Upper lobe of left lung (tissue), 6 donors: Measurements from ENCODE around the gene CCP110. TPM values are rescaled to one million over a fixed set of nuclear protein-coding genes. Genes with fewer than 3 reads are reported as not detected.

Source experiments
- ATAC-seq, 2 donors: fragments of 200-7000 bp; cut with Tn5 transposase; one replicate each; pipeline ENCODE4 v1.9.1; 2022; ENCODE audit warnings: mild to moderate bottlenecking in 2 of 2, moderate library complexity in 2 of 2; ENCODE audit not compliant: low FRiP score in 2 of 2
- DNase-seq, 2 donors: peaks; one replicate each; pipeline ENCODE4 v3.0.0-alpha.2; 2019 to 2020
- H3K27ac ChIP-seq, 4 donors: fragments of 200-600 bp; sonication (generic); one replicate each; pipeline ENCODE4 v1.5.1; 2016 to 2019
- H3K27me3 ChIP-seq, 4 donors: fragments of 200-600 bp; sonication (generic); one replicate each; pipeline ENCODE4 v1.5.1; 2017 to 2019
- H3K36me3 ChIP-seq, 4 donors: fragments of 200-600 bp; sonication (generic); one replicate each; pipeline ENCODE4 v1.5.1; 2016 to 2019
- H3K4me1 ChIP-seq, 4 donors: fragments of 200-600 bp; sonication (generic); one replicate each; pipeline ENCODE4 v1.5.1; 2018 to 2019
- H3K4me3 ChIP-seq, 4 donors: fragments of 200-600 bp; sonication (generic); one replicate each; pipeline ENCODE4 v1.5.1; 2017 to 2019; ENCODE audit warnings: mild to moderate bottlenecking in 2 of 4, moderate library complexity in 1 of 4
- H3K9me3 ChIP-seq, 4 donors: fragments of 200-600 bp; sonication (generic); one replicate each; pipeline ENCODE4 v1.5.1; 2018 to 2019
- CTCF ChIP-seq, 6 experiments: fragments of 450-650 bp in 4 of 6; fragments of 200-600 bp in 2 of 6; sonication (generic) in 2 of 6; IDR thresholded peaks; one replicate each; pipeline ENCODE4 v1.5.1; 2016 to 2019; ENCODE audit warnings: antibody characterized with exemption in 6 of 6
- EP300 ChIP-seq, 4 donors: sonication (generic); formaldehyde crosslinking; IDR thresholded peaks; one replicate each; pipeline ENCODE4 v1.5.1; 2017; ENCODE audit warnings: antibody characterized with exemption in 4 of 4, control low read depth in 2 of 4
- POLR2A ChIP-seq, 4 donors: fragments of 450-650 bp; IDR thresholded peaks; one replicate each; pipeline ENCODE4 v1.5.1; 2016 to 2017; ENCODE audit warnings: antibody characterized with exemption in 4 of 4, mild to moderate bottlenecking in 2 of 4
- POLR2AphosphoS5 ChIP-seq, 2 donors: sonication (generic); formaldehyde crosslinking; IDR thresholded peaks; one replicate each; pipeline ENCODE4 v1.5.1; 2017; ENCODE audit warnings: antibody characterized with exemption in 2 of 2
- WGBS, 2 donors: methylation state at CpG; one replicate each; pipeline ENCODE4 v1.1.5; 2017 to 2018; 5-methylcytosine and 5-hydroxymethylcytosine counted together
- total RNA-seq, 6 donors: library from RNA; depleted of rRNA in 4 of 6; stranded (reverse); fragments of >200 nt in 4 of 6; gene quantifications; one replicate each; pipeline versions ENCODE4 v1.1.0 to v1.2.1, GENCODE V29; 2016 to 2021
- donor health status: DM: no; HTN: no; CAD: no; lungs with moderate emphysema.
- donor health status: DM: no; HTN: yes; CAD: no; lungs with severe emphysema.

The CCP110 gene
- total RNA-seq, 6 donors from 2014 or later, result 9.1 to 55.3 (median 16.1) TPM

DNA sequence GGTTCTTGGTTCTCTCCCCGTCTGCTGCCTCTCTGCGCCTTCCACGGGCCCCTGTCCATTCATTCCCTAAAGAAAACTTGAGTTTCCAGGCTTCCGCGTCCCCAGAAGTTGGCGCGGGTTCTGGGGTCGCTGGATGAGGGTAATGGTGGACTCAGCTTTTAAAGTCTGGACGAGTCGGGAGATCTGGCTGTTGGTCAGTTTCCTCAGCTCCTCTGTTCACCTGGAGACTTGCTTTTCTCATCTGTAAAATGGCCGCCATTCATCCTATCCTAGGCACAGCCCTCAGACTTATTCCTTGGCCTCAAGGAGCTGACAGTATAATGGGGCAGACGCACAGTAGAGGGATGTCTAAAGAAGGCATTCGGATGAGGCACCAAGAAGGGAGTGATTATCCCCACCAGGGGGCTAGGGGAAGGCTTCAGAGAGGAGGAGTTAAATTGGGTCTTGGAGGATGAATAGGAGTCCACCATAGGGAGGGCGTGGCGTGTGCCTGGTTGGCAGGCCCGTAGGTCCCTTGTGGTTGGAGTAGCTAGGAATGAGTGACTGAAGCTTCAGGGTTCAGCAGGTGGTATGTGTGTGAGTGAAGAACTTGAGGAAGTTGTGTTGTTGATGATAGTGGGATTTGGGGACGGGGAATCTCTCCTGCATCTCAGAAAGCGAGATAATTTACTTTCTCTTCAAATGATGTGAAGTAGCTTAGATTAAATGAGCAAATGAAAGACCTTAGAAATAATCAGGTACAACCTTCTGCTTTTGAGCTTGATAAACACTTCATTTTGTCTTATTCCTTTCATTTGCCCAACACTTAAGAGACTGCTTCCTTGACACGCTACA, 32.4 kb downstream of the CCP110 start:
- Histone ChIP-seq H3K9me3 (no peaks in the 10 kb centered on the region), H3K4me1 (peaks cover 15 to 27% (median 17%) of the 10 kb centered on the region in 4 donors), H3K27ac (peak overlapping the region; percentile 83 to 92 (median 88)), H3K27me3 (no peaks in the 10 kb centered on the region), H3K4me3 (peak overlapping the region; percentile 69 to 89 (median 86)), H3K36me3 (no peaks in the 10 kb centered on the region)
- TF ChIP-seq EP300 (IDR thresholded peaks at IDR 0.05) (no peak), POLR2A (IDR thresholded peaks at IDR 0.05) (no peak), CTCF (IDR thresholded peaks at IDR 0.05) (no peak)
- ATAC-seq (peak; percentile 0 to 7), DNase-seq (no peak)
- WGBS, 2 donors, result 30 to 43% methylated on average over 16 to 19 of the region's 19 CpGs

DNA sequence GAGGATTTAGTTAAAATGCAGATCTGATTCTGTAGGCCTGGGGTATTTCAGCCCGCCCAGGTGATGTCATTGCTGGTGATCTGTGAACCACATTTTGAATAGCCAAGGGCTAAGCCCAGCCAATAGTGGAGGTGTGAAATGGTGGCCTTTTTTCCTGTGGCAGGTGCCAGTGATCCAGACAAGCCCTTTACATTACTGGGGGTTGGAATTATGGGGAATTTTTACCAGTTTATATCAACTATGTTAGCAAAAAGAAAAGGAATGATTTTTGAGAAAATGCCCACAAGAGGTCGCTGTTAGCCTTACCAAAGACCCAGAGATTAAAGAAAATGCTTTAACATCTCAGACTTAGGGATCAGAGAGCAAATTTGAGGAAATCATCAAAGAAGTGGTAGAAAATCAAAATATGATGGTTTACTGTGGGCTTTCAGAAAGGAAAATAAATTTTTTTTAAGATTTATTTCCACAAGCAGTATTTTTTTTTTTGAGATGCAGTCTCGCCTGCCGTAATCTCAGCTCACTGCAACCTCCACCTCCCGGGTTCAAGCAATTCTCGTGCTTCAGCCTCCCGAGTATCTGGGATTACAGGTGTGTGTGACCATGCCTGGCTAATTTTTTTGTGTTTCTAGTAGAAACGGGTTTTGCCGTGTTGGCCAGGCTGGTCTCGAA, 35.6 kb downstream of the CCP110 start:
- Histone ChIP-seq H3K9me3 (no peaks in the 10 kb centered on the region), H3K4me3 (no peak overlapping the region), H3K36me3 (no peaks in the 10 kb centered on the region), H3K27me3 (no peaks in the 10 kb centered on the region), H3K4me1 (peaks cover 13 to 24% (median 15%) of the 10 kb centered on the region in 4 donors), H3K27ac (no peak overlapping the region)
- WGBS, 2 donors, result 79 to 80% methylated on average over 10 of the region's 10 CpGs
- DNase-seq (no peak), ATAC-seq (no peak)
- TF ChIP-seq POLR2AphosphoS5 (IDR thresholded peaks at IDR 0.05) (no peak), POLR2A (IDR thresholded peaks at IDR 0.05) (no peak), EP300 (IDR thresholded peaks at IDR 0.05) (no peak), CTCF (IDR thresholded peaks at IDR 0.05) (peak; percentile 41 to 62 (median 49))

- DNase-seq (no peak), ATAC-seq (no peak)
- TF ChIP-seq POLR2AphosphoS5 (IDR thresholded peaks at IDR 0.05) (no peak), EP300 (IDR thresholded peaks at IDR 0.05) (no peak), POLR2A (IDR thresholded peaks at IDR 0.05) (no peak), CTCF (IDR thresholded peaks at IDR 0.05) (no peak)
- Histone ChIP-seq H3K4me1 (peaks cover 6 to 17% (median 10%) of the 10 kb centered on the region in 4 donors), H3K9me3 (no peaks in the 10 kb centered on the region), H3K36me3 (peaks cover 0 to 5% (median 1%) of the 10 kb centered on the region in 4 donors), H3K4me3 (no peak overlapping the region), H3K27me3 (no peaks in the 10 kb centered on the region), H3K27ac (no peak overlapping the region)
- WGBS, 2 donors, result 90 to 96% methylated on average over 4 of the region's 4 CpGs
Observed at GRCh38 chr16:19560078-19560477, 36.3 kb downstream of the CCP110 start.

- 98 to 100% methylated on average over 4 of the region's 4 CpGs for WGBS, 2 donors
- H3K27ac ChIP-seq, result no peak overlapping the region
- no peak for ATAC-seq
- H3K36me3 ChIP-seq, result peaks cover 7 to 36% (median 18%) of the 10 kb centered on the region in 4 donors
- H3K4me3 ChIP-seq, result no peak overlapping the region
- no peak for DNase-seq
- TF ChIP-seq CTCF (IDR thresholded peaks at IDR 0.05) (no peak), POLR2A (IDR thresholded peaks at IDR 0.05) (no peak), POLR2AphosphoS5 (IDR thresholded peaks at IDR 0.05) (no peak), EP300 (IDR thresholded peaks at IDR 0.05) (no peak)
- no peaks in the 10 kb centered on the region for H3K27me3 ChIP-seq
- no peaks in the 10 kb centered on the region for H3K9me3 ChIP-seq
- H3K4me1 ChIP-seq, result peaks cover 0 to 8% (median 0%) of the 10 kb centered on the region in 4 donors
Observed at GRCh38 chr16:19563377-19563776, 39.6 kb downstream of the CCP110 start.
